Measurements from ENCODE around the gene ANKS1B.

ANKS1B gene

GRCh38 chr12:99201906-99202645 lies 782.7 kb downstream of the ANKS1B start:
- DNase-seq, result no peak

GRCh38 chr12:99200711-99201384 lies 783.9 kb downstream of the ANKS1B start:
- DNase-seq, result no peak

- no peak for DNase-seq
These were observed 789.3 kb downstream of the ANKS1B start for GRCh38 chr12:99195474-99195873.

- no peak for DNase-seq
These were observed 792.2 kb downstream of the ANKS1B start for GRCh38 chr12:99192489-99192888.

GRCh38 chr12:99176871-99177270 lies 807.9 kb downstream of the ANKS1B start:
- DNase-seq, result no peak

GRCh38 chr12:99170461-99170860 lies 814.3 kb downstream of the ANKS1B start:
- no peak for DNase-seq

- DNase-seq, result no peak
These were observed 814.7 kb downstream of the ANKS1B start for GRCh38 chr12:99170037-99170436.

GRCh38 chr12:99157946-99158345 lies 826.8 kb downstream of the ANKS1B start:
- DNase-seq, result no peak

GRCh38 chr12:99154983-99155336 lies 829.8 kb downstream of the ANKS1B start:
- DNase-seq, result no peak

- peak in 40 of 56 donors; percentile 3 to 85 (median 46) for DNase-seq
These were observed 830.3 kb downstream of the ANKS1B start for GRCh38 chr12:99154216-99154982.

- peak in 2 of 56 donors; percentile 4 to 12 for DNase-seq
These were observed 831.4 kb downstream of the ANKS1B start for GRCh38 chr12:99153293-99153692.

GRCh38 chr12:99152337-99152736 lies 832.4 kb downstream of the ANKS1B start:
- no peak for DNase-seq

GRCh38 chr12:99151744-99152143 lies 833.0 kb downstream of the ANKS1B start:
- no peak for DNase-seq

GRCh38 chr12:99147130-99147529 lies 837.6 kb downstream of the ANKS1B start:
- DNase-seq, result no peak

GRCh38 chr12:99146730-99147129 lies 838.0 kb downstream of the ANKS1B start:
- DNase-seq, result no peak

GRCh38 chr12:99146185-99146584 lies 838.6 kb downstream of the ANKS1B start:
- DNase-seq, result no peak

GRCh38 chr12:99142651-99143050 lies 842.1 kb downstream of the ANKS1B start:
- DNase-seq, result no peak

- DNase-seq, result no peak
These were observed 844.6 kb downstream of the ANKS1B start for GRCh38 chr12:99140017-99140720.

GRCh38 chr12:99138393-99138792 lies 846.3 kb downstream of the ANKS1B start:
- DNase-seq, result no peak

GRCh38 chr12:99137124-99137855 lies 847.4 kb downstream of the ANKS1B start:
- DNase-seq, result no peak

GRCh38 chr12:99136516-99136915 lies 848.2 kb downstream of the ANKS1B start:
- DNase-seq, result no peak

Data from nucleus accumbens (tissue), 56 donors.